ENCODE results near the gene KAT2B.

KAT2B gene

GRCh38 chr3:20100151-20100550, 59.9 kb downstream of the KAT2B start:
- peak; percentile 53 for DNase-seq

- no peak for DNase-seq
Observed at GRCh38 chr3:20101041-20101440, 60.8 kb downstream of the KAT2B start.

GRCh38 chr3:20103731-20104130, 63.5 kb downstream of the KAT2B start:
- DNase-seq = no peak

- DNase-seq = no peak
Observed at GRCh38 chr3:20104167-20104661, 64.0 kb downstream of the KAT2B start.

GRCh38 chr3:20105513-20106280, 65.5 kb downstream of the KAT2B start:
- DNase-seq = no peak

GRCh38 chr3:20107722-20108121, 67.5 kb downstream of the KAT2B start:
- DNase-seq = no peak

GRCh38 chr3:20108869-20109268, 68.6 kb downstream of the KAT2B start:
- DNase-seq = no peak

- no peak for DNase-seq
Observed at GRCh38 chr3:20110826-20111225, 70.6 kb downstream of the KAT2B start.

GRCh38 chr3:20111836-20112235, 71.6 kb downstream of the KAT2B start:
- DNase-seq = no peak

- DNase-seq = no peak
Observed at GRCh38 chr3:20121088-20121487, 80.8 kb downstream of the KAT2B start.

GRCh38 chr3:20123131-20123652, 82.9 kb downstream of the KAT2B start:
- no peak for DNase-seq

GRCh38 chr3:20125289-20125688, 85.0 kb downstream of the KAT2B start:
- no peak for DNase-seq

GRCh38 chr3:20125897-20126296, 85.7 kb downstream of the KAT2B start:
- peak; percentile 26 for DNase-seq

- DNase-seq = no peak
Observed at GRCh38 chr3:20128358-20128757, 88.1 kb downstream of the KAT2B start.

GRCh38 chr3:20130106-20130505, 89.9 kb downstream of the KAT2B start:
- DNase-seq = peak; percentile 14

- DNase-seq = no peak
Observed at GRCh38 chr3:20136231-20136630, 96.0 kb downstream of the KAT2B start.

- no peak for DNase-seq
Observed at GRCh38 chr3:20137647-20138046, 97.4 kb downstream of the KAT2B start.

- DNase-seq = no peak
Observed at GRCh38 chr3:20140881-20141280, 100.6 kb downstream of the KAT2B start.

GRCh38 chr3:20141316-20141715, 101.1 kb downstream of the KAT2B start:
- DNase-seq = peak; percentile 42

GRCh38 chr3:20141851-20142250, 101.6 kb downstream of the KAT2B start:
- peak; percentile 84 for DNase-seq

GRCh38 chr3:20142517-20142916, 102.3 kb downstream of the KAT2B start:
- no peak for DNase-seq

- DNase-seq = no peak
Observed at GRCh38 chr3:20143519-20143918, 103.3 kb downstream of the KAT2B start.

- no peak for DNase-seq
Observed at GRCh38 chr3:20145874-20146273, 105.6 kb downstream of the KAT2B start.

GRCh38 chr3:20146301-20146700, 106.1 kb downstream of the KAT2B start:
- no peak for DNase-seq

- no peak for DNase-seq
Observed at GRCh38 chr3:20147361-20147760, 107.1 kb downstream of the KAT2B start.

Measured in midbrain (tissue), 1 donor.